Umbilical cord (tissue), 1 donor: ENCODE results near the gene MON2. TPM values are rescaled to one million over a fixed set of nuclear protein-coding genes. Genes with fewer than 3 reads are reported as not detected.

Experiments
- total RNA-seq: library from RNA; depleted of rRNA; stranded (reverse); fragments of >200 nt; gene quantifications from one replicate; pipeline ENCODE4 v1.2.3, GENCODE V29; 2014; ENCODE audit warnings: low replicate concordance; ENCODE audit not compliant: insufficient read depth

Gene MON2
- total RNA-seq, 1 donor from 2014 or later = 93.9 TPM

Other genes starting within 250 kb of the MON2 start
- gene USP15, start 206.4 kb upstream of the MON2 start, total RNA-seq = 98.7 TPM